ENCODE measurements around the gene HOXB3.
A peak's percentile ranks its signal among the peaks of the same experiment; 100 is the strongest.
"Not testable (repeated sequence)": the region's sequence is repeated elsewhere in the genome, so short reads cannot be mapped to it uniquely, and the experiment has no call there.

Gene HOXB3

GRCh38 chr17:48545539-48545938 is 44.5 kb downstream of the HOXB3 start:
- DNase-seq (ENCODE audit: low read depth) = no peak

GRCh38 chr17:48545022-48545375 is 45.0 kb downstream of the HOXB3 start, which contains the start of gene HOXB2:
TSS of gene HOXB2 (minus strand) at chr17:48545109. CDS start at chr17:48544911, 198 bp downstream.
- no peak for DNase-seq (ENCODE audit: low read depth)

GRCh38 chr17:48544349-48545021 is 45.6 kb downstream of the HOXB3 start:
- peak; percentile 17 for DNase-seq (ENCODE audit: low read depth)

- no peak for DNase-seq (ENCODE audit: low read depth)
Measured at GRCh38 chr17:48543854-48544348, 46.1 kb downstream of the HOXB3 start.

- peak; percentile 30 for DNase-seq (ENCODE audit: low read depth)
Measured at GRCh38 chr17:48543107-48543853, 46.8 kb downstream of the HOXB3 start.

GRCh38 chr17:48542698-48543106 is 47.3 kb downstream of the HOXB3 start:
- no peak for DNase-seq (ENCODE audit: low read depth)

GRCh38 chr17:48542114-48542656 is 47.9 kb downstream of the HOXB3 start:
- DNase-seq (ENCODE audit: low read depth) = no peak

GRCh38 chr17:48541577-48542113 is 48.4 kb downstream of the HOXB3 start:
- no peak for DNase-seq (ENCODE audit: low read depth)

GRCh38 chr17:48541036-48541576 is 48.9 kb downstream of the HOXB3 start:
- DNase-seq (ENCODE audit: low read depth) = no peak

- DNase-seq (ENCODE audit: low read depth) = no peak
Measured at GRCh38 chr17:48540213-48540612, 49.8 kb downstream of the HOXB3 start.

- no peak for DNase-seq (ENCODE audit: low read depth)
Measured at GRCh38 chr17:48539177-48539576, 50.9 kb downstream of the HOXB3 start.

GRCh38 chr17:48537316-48537715 is 52.7 kb downstream of the HOXB3 start:
- no peak for DNase-seq (ENCODE audit: low read depth)

GRCh38 chr17:48535793-48536559 is 54.1 kb downstream of the HOXB3 start:
- DNase-seq (ENCODE audit: low read depth) = not testable (repeated sequence)

GRCh38 chr17:48532261-48532660 is 57.8 kb downstream of the HOXB3 start:
- DNase-seq (ENCODE audit: low read depth) = no peak

GRCh38 chr17:48530887-48531272 is 59.2 kb downstream of the HOXB3 start, which contains the start of gene HOXB1:
TSS of gene HOXB1 (minus strand) at chr17:48531011. CDS start at chr17:48530904, 107 bp downstream.
- no peak for DNase-seq (ENCODE audit: low read depth)

GRCh38 chr17:48530208-48530886 is 59.7 kb downstream of the HOXB3 start:
- DNase-seq (ENCODE audit: low read depth) = no peak

- no peak for DNase-seq (ENCODE audit: low read depth)
Measured at GRCh38 chr17:48529683-48530009, 60.4 kb downstream of the HOXB3 start.

GRCh38 chr17:48528936-48529682 is 60.9 kb downstream of the HOXB3 start:
- no peak for DNase-seq (ENCODE audit: low read depth)

GRCh38 chr17:48528153-48528935 is 61.7 kb downstream of the HOXB3 start:
- no peak for DNase-seq (ENCODE audit: low read depth)

GRCh38 chr17:48527547-48527932 is 62.5 kb downstream of the HOXB3 start:
- DNase-seq (ENCODE audit: low read depth) = no peak
